DOHH2 (cell line): ENCODE data around the gene PTPRN2.

Experiments used
- H3F3A ChIP-seq: fragments of 200-600 bp; sonication (generic), shearing (Covaris generic); 2 replicates; pipeline ENCODE4 v1.6.0; 2016; ENCODE audit warnings: antibody characterized with exemption, mild to moderate bottlenecking; ENCODE audit not compliant: control insufficient read depth, insufficient read depth
- H3K27ac ChIP-seq: fragments of 200-600 bp; sonication (generic); 2 replicates; pipeline ENCODE4 v1.5.1; 2014; ENCODE audit warnings: low read depth, mild to moderate bottlenecking, low read length, moderate library complexity
- H3K27me3 ChIP-seq: fragments of 200-600 bp; sonication (generic); 2 replicates; pipeline ENCODE4 v1.6.1; 2014; ENCODE audit warnings: mild to moderate bottlenecking, low read length, mixed read lengths; ENCODE audit not compliant: control insufficient read depth
- H3K36me3 ChIP-seq: fragments of 200-600 bp; sonication (generic); 2 replicates; pipeline ENCODE4 v1.6.1; 2014; ENCODE audit warnings: mild to moderate bottlenecking, low read length, moderate library complexity, mixed read lengths; ENCODE audit not compliant: control insufficient read depth
- H3K4me1 ChIP-seq: fragments of 200-600 bp; sonication (generic); 2 replicates; pipeline ENCODE4 v1.6.1; 2014; ENCODE audit warnings: mild to moderate bottlenecking, low read length, mixed read lengths; ENCODE audit not compliant: control insufficient read depth
- H3K4me2 ChIP-seq: fragments of 200-600 bp; sonication (generic); 2 replicates; pipeline ENCODE4 v1.6.0; 2014; ENCODE audit warnings: mild to moderate bottlenecking, low read length, moderate library complexity
- H3K4me3 ChIP-seq: fragments of 200-600 bp; sonication (generic); 2 replicates; pipeline ENCODE4 v1.5.1; 2014; ENCODE audit warnings: mild to moderate bottlenecking, low read length, mixed read lengths
- H3K79me2 ChIP-seq: fragments of 200-600 bp; sonication (generic); 2 replicates; pipeline ENCODE4 v1.6.1; 2014; ENCODE audit warnings: mild to moderate bottlenecking, low read length, mixed read lengths; ENCODE audit not compliant: control insufficient read depth
- H3K9me2 ChIP-seq: fragments of 200-600 bp; sonication (generic); replicated peaks from 2 replicates; pipeline ENCODE4 v1.6.1; 2014; ENCODE audit warnings: mild to moderate bottlenecking, low read length, mixed read lengths; ENCODE audit not compliant: control insufficient read depth
- H3K9me3 ChIP-seq: fragments of 200-600 bp; sonication (generic); 2 replicates; pipeline ENCODE4 v1.6.1; 2014; ENCODE audit warnings: antibody characterized with exemption, low read length, mixed read lengths; ENCODE audit not compliant: control insufficient read depth, insufficient read depth
- H4K20me1 ChIP-seq: fragments of 200-600 bp; sonication (generic); 2 replicates; pipeline ENCODE4 v1.6.0; 2014; ENCODE audit warnings: low read depth, mild to moderate bottlenecking, antibody characterized with exemption, low read length, moderate library complexity; ENCODE audit not compliant: control insufficient read depth, insufficient read depth
- CTCF ChIP-seq: fragments of 200-600 bp; sonication (generic); IDR thresholded peaks from one replicate; pipeline ENCODE4 v1.5.1; 2014; ENCODE audit warnings: antibody characterized with exemption, mild to moderate bottlenecking, low read depth, low read length; ENCODE audit not compliant: poor library complexity, severe bottlenecking
- EZH2phosphoT487 ChIP-seq: fragments of 200-600 bp; sonication (generic); IDR thresholded peaks from 2 replicates; pipeline ENCODE4 v1.6.1; 2017; ENCODE audit warnings: borderline replicate concordance, mild to moderate bottlenecking, antibody characterized with exemption, low read length, moderate library complexity, mixed read lengths

Gene PTPRN2

GRCh38 chr7:157975401-157976372 lies 611.9 kb downstream of the PTPRN2 start:
- Histone ChIP-seq H3K27me3 (no peaks in the 10 kb centered on the region), H3K4me2 (no peak overlapping the region), H3K9me2 (no peaks in the 10 kb centered on the region), H3K4me1 (no peaks in the 10 kb centered on the region), H3K9me3 (peaks cover 36% of the 10 kb centered on the region; the same call in 1 of the 2 replicates), H4K20me1 (no peaks in the 10 kb centered on the region), H3K4me3 (no peak overlapping the region), H3K79me2 (no peaks in the 10 kb centered on the region), H3K36me3 (no peaks in the 10 kb centered on the region), H3F3A (no peaks in the 10 kb centered on the region), H3K27ac (no peak overlapping the region)
- TF ChIP-seq CTCF (no peak), EZH2phosphoT487 (no peak)

GRCh38 chr7:157974678-157975230 lies 612.9 kb downstream of the PTPRN2 start:
- no peak overlapping the region for H3K27ac ChIP-seq
- no peaks in the 10 kb centered on the region for H3K79me2 ChIP-seq
- H3K9me3 ChIP-seq: peaks cover 43% of the 10 kb centered on the region
- TF ChIP-seq CTCF (no peak), EZH2phosphoT487 (no peak)
- H3K9me2 ChIP-seq: no peaks in the 10 kb centered on the region
- no peaks in the 10 kb centered on the region for H3K4me1 ChIP-seq
- no peak overlapping the region for H3K4me3 ChIP-seq
- H3F3A ChIP-seq: no peaks in the 10 kb centered on the region
- no peak overlapping the region for H3K4me2 ChIP-seq
- no peaks in the 10 kb centered on the region for H3K27me3 ChIP-seq
- H4K20me1 ChIP-seq: no peaks in the 10 kb centered on the region
- H3K36me3 ChIP-seq: no peaks in the 10 kb centered on the region

GRCh38 chr7:157973971-157974677 lies 613.5 kb downstream of the PTPRN2 start:
- peaks cover 49% of the 10 kb centered on the region for H3K9me3 ChIP-seq
- H3K4me3 ChIP-seq: no peak overlapping the region
- no peaks in the 10 kb centered on the region for H3F3A ChIP-seq
- no peaks in the 10 kb centered on the region for H3K27me3 ChIP-seq
- H3K4me2 ChIP-seq: no peak overlapping the region
- H3K27ac ChIP-seq: no peak overlapping the region
- H3K79me2 ChIP-seq: no peaks in the 10 kb centered on the region
- no peaks in the 10 kb centered on the region for H4K20me1 ChIP-seq
- no peaks in the 10 kb centered on the region for H3K9me2 ChIP-seq
- no peaks in the 10 kb centered on the region for H3K4me1 ChIP-seq
- no peak for TF ChIP-seq CTCF
- no peak for TF ChIP-seq EZH2phosphoT487
- no peaks in the 10 kb centered on the region for H3K36me3 ChIP-seq
